Muscle of leg (tissue), 16 donors: Measurements from ENCODE around the gene CCL24. TPM values are rescaled to one million over a fixed set of nuclear protein-coding genes. Genes with fewer than 3 reads are reported as not detected.
"Not testable (repeated sequence)": the region's sequence is repeated elsewhere in the genome, so short reads cannot be mapped to it uniquely, and the experiment has no call there.

Experiments
- DNase-seq: peaks from one replicate; pipeline ENCODE4 v3.0.0; 2013
- H3K27ac ChIP-seq: one replicate; pipeline ENCODE4 v1.5.1; 2013; ENCODE audit warnings: mild to moderate bottlenecking, low read length, control low read depth
- H3K27me3 ChIP-seq: one replicate; pipeline ENCODE4 v1.6.1; 2013; ENCODE audit warnings: low read length; ENCODE audit not compliant: control insufficient read depth, insufficient read depth
- H3K36me3 ChIP-seq: one replicate; pipeline ENCODE4 v1.6.1; 2013; ENCODE audit warnings: low read length; ENCODE audit not compliant: control insufficient read depth, insufficient read depth
- H3K4me1 ChIP-seq: one replicate; pipeline ENCODE4 v1.6.1; 2013; ENCODE audit warnings: low read length; ENCODE audit not compliant: control insufficient read depth, insufficient read depth
- H3K4me3 ChIP-seq: one replicate; pipeline ENCODE4 v1.5.1; 2013; ENCODE audit warnings: low read length, control low read depth
- H3K9me3 ChIP-seq: replicated peaks from 2 replicates; pipeline ENCODE4 v1.6.1; 2013; ENCODE audit warnings: low read depth, low read length; ENCODE audit not compliant: control insufficient read depth
- WGBS: methylation state at CpG from one replicate; pipeline ENCODE4 v1.1.5; 2013; ENCODE audit warnings: missing lambda C conversion rate; ENCODE audit not compliant: insufficient coverage; 5-methylcytosine and 5-hydroxymethylcytosine counted together
- long read RNA-seq, 11 donors: transcript quantifications; one replicate each; lab custom pipeline, GENCODE V29; 2026
- polyA plus RNA-seq, 8 donors: library from polyadenylated mRNA; unstranded; fragments of 120-200 nt; gene quantifications; one replicate each; pipeline versions ENCODE4 v1.2.1 to v1.2.3, GENCODE V29; 2013; ENCODE audit warnings: inconsistent platforms in 1 of 8, low replicate concordance in 1 of 8; ENCODE audit not compliant: insufficient read length in 8 of 8, insufficient read depth in 1 of 8
- total RNA-seq: library from RNA; stranded (reverse); fragments of 120-200 nt; gene quantifications from one replicate; pipeline ENCODE4 v1.2.4, GENCODE V29; 2013

The CCL24 gene, protein sequence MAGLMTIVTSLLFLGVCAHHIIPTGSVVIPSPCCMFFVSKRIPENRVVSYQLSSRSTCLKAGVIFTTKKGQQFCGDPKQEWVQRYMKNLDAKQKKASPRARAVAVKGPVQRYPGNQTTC
- total RNA-seq (0.13 TPM), polyA plus RNA-seq (1 to 10 TPM in 1 of 8 donors, under 1 TPM in 2, not detected in 5; 0.67 to 1.2 (median 0.69) TPM)
- long read RNA-seq, donor 1, result 0 reads
- long read RNA-seq, donor 2, result 0 reads
- long read RNA-seq, donor 3, result 0 reads
- long read RNA-seq, donor 4, result 0 reads
- long read RNA-seq, donor 5, result 0 reads
- long read RNA-seq, donor 6, result 0 reads
- long read RNA-seq, donor 7, result 0 reads
- long read RNA-seq, donor 8, result 0 reads
- long read RNA-seq, donor 9, result 0 reads
- long read RNA-seq, donor 10, result 0 reads
- long read RNA-seq, donor 11, result 0 reads

DNA sequence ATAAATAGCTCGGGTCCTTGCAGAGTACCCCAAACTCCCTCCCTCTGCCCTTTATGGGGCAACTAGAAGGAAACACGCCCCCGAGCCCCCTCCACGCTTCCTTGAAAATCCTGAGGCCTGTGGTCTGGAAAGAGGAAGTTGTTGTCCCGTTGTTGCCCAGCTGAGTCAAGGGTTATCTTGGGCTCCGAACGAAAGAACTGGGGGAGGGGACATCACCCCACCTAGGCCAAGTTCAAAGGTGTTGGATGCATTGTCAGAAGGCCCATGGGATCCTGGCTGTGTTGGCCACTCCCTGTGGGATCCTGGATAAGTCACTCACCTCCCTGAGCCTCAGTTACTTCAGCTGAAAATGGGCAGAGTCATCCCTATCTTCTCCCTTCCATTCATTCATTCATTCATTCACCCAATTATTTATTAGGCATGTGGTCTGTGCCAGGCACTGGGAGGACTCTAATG is at the start of gene CCL24:
Gene CCL24 (minus strand): TSS at position 26 of the 456 bp plus-strand sequence. CDS start 91 bp downstream, outside the sequence.
- no peaks in the 10 kb centered on the region for H3K36me3 ChIP-seq
- H3K9me3 ChIP-seq, result no peaks in the 10 kb centered on the region
- WGBS, result 56% methylated on average over 4 of the region's 7 CpGs
- no peak within 1 kb of the TSS for H3K27ac ChIP-seq
- no peak within 1 kb of the TSS for H3K4me3 ChIP-seq
- peak; percentile 36 for DNase-seq
- H3K4me1 ChIP-seq, result peaks cover 2% of the 10 kb centered on the region
- H3K27me3 ChIP-seq, result peaks cover 2% of the 10 kb centered on the region

DNA sequence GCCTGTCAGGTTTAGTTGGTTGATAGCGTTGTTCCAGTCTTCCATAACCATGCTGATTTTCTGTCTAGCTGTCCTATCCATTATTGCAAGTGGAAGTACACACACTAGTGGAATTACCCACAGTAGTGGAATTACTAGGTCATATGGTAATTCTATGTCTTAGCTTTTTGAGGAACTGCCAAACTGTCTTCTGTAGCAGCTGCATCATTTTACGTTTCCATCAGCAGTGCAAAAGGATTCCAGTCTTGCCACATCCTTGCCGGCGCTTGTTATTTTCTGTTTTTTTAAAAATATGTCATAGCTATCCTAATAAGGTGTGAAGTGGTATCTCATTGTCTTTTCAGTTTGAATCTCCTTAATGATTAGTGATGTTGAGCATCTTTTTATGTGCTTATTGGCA is 48.0 kb upstream of the CCL24 start:
- DNase-seq, result peak; percentile 79
- peaks cover 6% of the 10 kb centered on the region for H3K4me1 ChIP-seq
- no peaks in the 10 kb centered on the region for H3K27me3 ChIP-seq
- WGBS, result no CpG with 5 or more reads among the region's 4 CpGs
- no peaks in the 10 kb centered on the region for H3K36me3 ChIP-seq
- no peak overlapping the region for H3K27ac ChIP-seq
- H3K4me3 ChIP-seq, result no peak overlapping the region
- no peaks in the 10 kb centered on the region for H3K9me3 ChIP-seq

DNA sequence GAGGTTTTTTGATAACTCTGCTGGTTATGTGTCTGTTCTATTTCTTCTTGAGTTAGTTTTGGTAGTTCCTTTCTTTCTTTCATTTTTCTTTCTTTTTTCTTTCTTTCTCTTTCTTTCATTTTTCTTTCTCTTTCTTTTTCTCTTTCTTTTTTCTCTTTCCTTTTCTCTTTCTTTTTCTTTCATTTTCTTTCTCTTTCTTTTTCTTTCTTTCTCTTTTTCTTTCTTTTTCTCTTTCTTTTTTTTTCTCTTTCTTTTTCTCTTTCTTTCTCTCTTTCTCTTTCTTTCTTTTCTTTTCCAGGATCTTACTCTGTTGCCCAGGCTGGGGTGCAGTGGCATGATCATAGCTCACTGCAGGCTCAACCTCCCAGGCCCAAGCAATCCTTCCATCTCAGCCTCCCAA is 44.8 kb upstream of the CCL24 start:
- Histone ChIP-seq H3K36me3 (no peaks in the 10 kb centered on the region), H3K4me1 (no peaks in the 10 kb centered on the region), H3K9me3 (no peaks in the 10 kb centered on the region), H3K4me3 (no peak overlapping the region), H3K27me3 (no peaks in the 10 kb centered on the region), H3K27ac (no peak overlapping the region)
- DNase-seq, result no peak

DNA sequence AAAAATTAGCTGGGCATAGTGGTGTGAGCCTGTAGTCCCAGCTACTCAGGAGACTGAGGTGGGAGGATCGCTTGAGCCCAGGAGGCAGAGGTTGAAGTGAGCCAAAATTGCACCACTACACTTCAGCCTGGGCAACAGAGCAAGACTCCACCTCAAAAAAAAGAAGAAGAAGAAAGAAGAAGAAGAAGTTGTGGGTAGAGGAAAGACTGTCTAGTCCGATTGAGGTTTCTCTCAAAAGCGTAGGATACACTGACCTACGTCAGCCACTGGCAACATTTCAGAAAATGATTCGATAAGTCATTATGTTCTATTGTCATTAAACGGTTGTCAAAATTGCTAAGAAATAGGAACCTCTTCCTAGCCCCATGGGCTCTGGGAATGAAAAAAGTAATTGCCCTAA is 42.9 kb upstream of the CCL24 start:
- Histone ChIP-seq H3K4me3 (no peak overlapping the region), H3K27ac (no peak overlapping the region), H3K27me3 (no peaks in the 10 kb centered on the region), H3K36me3 (no peaks in the 10 kb centered on the region), H3K9me3 (no peaks in the 10 kb centered on the region), H3K4me1 (no peaks in the 10 kb centered on the region)
- DNase-seq, result peak; percentile 53
- WGBS, result 82% methylated on average over 3 of the region's 6 CpGs

DNA sequence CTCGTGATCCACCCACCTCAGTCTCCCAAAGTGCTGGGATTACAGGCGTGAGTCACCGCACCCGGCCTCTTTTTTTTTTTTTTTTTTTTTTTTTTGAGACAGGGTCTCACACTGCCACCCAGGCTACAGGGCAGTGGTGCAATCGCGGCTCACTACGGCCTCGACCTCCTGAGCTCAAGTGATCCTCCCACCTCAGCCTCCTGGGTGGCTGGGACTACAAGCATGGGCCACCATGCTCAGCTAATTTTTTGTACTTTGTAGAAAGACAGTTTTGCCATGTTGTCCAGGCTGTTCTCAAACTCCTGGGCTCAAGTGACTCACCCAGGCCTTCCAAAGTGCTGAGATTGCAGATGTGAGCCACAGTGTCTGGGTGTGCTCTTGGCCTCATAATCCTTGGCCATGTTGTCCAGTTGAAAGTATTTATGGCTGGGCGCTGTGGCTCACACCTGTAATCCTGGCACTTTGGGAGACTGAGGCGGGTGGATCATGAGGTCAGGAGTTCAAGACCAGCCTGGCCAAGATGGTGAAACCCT is 41.3 kb upstream of the CCL24 start:
- WGBS, result 90% methylated on average over 2 of the region's 10 CpGs
- not testable (repeated sequence) for H3K9me3 ChIP-seq, H3K27me3 ChIP-seq, H3K27ac ChIP-seq, DNase-seq, H3K4me1 ChIP-seq, H3K36me3 ChIP-seq, H3K4me3 ChIP-seq

DNA sequence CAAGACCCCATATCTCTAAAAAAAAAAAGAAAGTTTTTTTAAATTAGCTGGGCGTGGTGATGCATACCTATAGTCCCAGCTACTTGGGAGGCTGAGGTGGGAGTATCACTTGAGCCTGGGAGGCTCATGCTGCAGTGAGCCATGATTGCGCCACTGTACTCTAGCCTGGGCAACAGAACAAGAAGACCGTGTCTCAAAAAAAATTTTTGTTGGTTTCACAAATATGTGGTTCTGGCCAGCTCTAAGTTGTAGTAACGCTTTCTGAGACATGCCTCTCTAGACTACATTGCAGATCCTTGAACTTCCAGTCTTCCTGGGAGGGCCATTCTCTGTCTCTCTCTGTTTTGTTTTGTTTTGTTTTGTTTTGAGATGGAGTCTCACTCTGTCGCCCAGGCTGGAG is 40.6 kb upstream of the CCL24 start:
- no peaks in the 10 kb centered on the region for H3K36me3 ChIP-seq
- H3K4me3 ChIP-seq, result no peak overlapping the region
- no peaks in the 10 kb centered on the region for H3K9me3 ChIP-seq
- WGBS, result 93% methylated on average over 3 of the region's 5 CpGs
- no peak for DNase-seq
- no peaks in the 10 kb centered on the region for H3K4me1 ChIP-seq
- H3K27me3 ChIP-seq, result no peaks in the 10 kb centered on the region
- no peak overlapping the region for H3K27ac ChIP-seq

DNA sequence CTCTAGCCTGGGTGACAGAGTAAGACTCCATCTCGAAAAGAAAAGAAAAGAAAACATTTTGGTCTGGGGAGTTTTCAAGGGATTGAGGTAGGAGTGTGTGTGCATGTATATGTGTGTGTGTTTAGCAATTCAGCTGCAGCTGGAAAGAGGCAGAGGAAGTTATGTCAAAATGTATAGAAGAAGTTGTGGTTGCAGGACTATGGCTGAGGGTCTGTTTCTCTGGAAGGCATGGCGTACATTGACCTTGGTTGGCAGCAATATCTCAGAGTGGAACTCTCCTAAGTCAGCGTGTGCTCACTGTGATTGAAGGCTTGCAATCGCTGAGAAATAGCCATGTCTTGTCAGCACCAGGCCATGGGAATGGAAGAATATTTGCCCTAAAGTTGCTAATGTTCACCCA is 36.6 kb upstream of the CCL24 start:
- Histone ChIP-seq H3K27me3 (no peaks in the 10 kb centered on the region), H3K9me3 (no peaks in the 10 kb centered on the region), H3K4me1 (no peaks in the 10 kb centered on the region), H3K27ac (no peak overlapping the region), H3K36me3 (no peaks in the 10 kb centered on the region), H3K4me3 (no peak overlapping the region)
- 47% methylated on average over 3 of the region's 4 CpGs for WGBS
- DNase-seq, result peak; percentile 34

DNA sequence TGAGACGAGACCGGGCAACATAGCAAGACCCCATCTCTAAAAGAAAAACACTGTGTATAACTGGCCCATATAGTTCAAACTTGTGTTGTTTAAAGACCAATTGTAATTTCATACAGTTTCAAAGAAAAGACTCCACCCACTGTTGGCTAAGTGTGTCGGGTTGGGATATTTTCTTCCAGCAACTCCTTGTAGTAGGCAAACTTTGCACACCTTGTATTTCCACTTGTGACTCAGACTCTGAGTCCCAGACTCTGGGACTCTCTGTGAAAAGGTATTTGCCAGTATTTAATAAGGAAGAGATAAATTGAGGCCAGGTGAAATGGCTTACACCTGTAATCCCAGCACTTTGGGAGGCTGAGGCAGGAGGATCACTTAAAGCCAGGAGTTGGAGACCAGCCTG is 36.0 kb upstream of the CCL24 start:
- H3K4me3 ChIP-seq, result no peak overlapping the region
- no peaks in the 10 kb centered on the region for H3K4me1 ChIP-seq
- H3K36me3 ChIP-seq, result no peaks in the 10 kb centered on the region
- no peak overlapping the region for H3K27ac ChIP-seq
- H3K9me3 ChIP-seq, result no peaks in the 10 kb centered on the region
- no peaks in the 10 kb centered on the region for H3K27me3 ChIP-seq
- DNase-seq, result no peak
- WGBS, result no CpG with 5 or more reads among the region's 3 CpGs

DNA sequence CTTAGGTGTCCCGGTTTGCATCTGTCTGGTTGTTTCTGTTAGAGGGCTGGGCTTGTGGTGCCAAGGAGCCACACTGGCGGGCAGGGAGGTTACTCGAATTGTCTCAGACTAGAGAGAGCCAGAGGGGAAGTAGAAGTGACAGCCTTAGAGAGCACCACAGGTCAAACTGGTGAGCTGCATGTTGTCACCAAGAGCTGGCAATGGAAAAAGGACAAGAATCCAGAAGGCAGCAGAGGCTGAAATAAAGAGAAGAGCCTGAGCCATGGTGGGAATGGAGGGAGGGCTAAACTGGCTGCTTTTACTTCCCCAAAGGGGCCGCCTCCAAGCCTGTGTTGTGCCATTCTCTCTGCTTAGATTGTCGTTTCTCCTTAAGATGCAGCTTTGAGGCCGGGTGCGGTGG is 34.1 kb upstream of the CCL24 start:
- no peaks in the 10 kb centered on the region for H3K27me3 ChIP-seq
- DNase-seq, result peak; percentile 13
- H3K27ac ChIP-seq, result no peak overlapping the region
- no peaks in the 10 kb centered on the region for H3K9me3 ChIP-seq
- 66% methylated on average over 5 of the region's 7 CpGs for WGBS
- H3K4me3 ChIP-seq, result no peak overlapping the region
- H3K36me3 ChIP-seq, result no peaks in the 10 kb centered on the region
- H3K4me1 ChIP-seq, result peaks cover 7% of the 10 kb centered on the region

DNA sequence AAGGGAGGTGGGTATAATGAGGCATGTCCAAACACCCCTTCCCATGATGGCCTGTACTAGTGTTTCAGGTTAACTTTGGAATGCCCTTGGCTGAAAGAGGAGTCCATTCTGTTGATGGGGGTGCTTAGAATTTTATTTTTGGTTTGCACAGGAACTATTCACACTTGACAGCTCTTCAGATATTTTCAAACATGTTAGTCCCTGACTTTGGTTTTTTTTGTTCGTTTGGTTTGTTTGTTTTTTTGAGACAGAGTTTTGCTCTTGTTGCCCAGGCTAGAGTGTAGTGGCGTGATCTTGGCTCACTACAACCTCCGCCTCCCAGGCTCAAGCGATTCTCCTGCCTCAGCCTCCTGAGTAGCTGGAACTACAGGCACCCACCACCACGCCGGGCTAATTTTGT is 31.5 kb upstream of the CCL24 start:
- not testable (repeated sequence) for DNase-seq, H3K36me3 ChIP-seq, H3K27me3 ChIP-seq, H3K27ac ChIP-seq, H3K4me3 ChIP-seq, H3K9me3 ChIP-seq
- peaks cover 13% of the 10 kb centered on the region for H3K4me1 ChIP-seq
- 95% methylated on average over 3 of the region's 6 CpGs for WGBS
